ENCODE results near the gene KLF16.

The KLF16 gene

DNA sequence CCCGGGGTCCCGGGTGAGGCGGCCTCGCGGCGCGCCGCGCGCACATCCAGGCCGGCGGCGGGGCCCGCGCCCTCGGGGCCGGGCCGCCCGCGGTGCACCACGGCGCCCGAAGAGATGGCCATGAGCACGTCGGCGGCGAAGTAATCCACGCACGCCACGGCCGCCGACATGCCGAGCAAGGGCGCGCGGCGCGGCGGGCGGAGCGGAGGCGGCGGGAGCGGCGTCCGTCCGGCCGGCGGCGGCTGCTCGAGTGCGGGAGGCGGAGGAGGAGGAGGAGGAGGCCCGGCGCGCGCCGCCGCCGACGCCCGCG, at the start of gene KLF16:
Gene KLF16, minus strand, starts transcription at position 252 of the 310 bp plus-strand sequence. Its CDS starts 82 bp downstream, at position 170.
- H3K4me3 ChIP-seq (ENCODE audit: low read length), result peak within 1 kb of the TSS; percentile 92
- no peak for TF ChIP-seq ZNF274 (IDR thresholded peaks at IDR 0.05; ENCODE audit: low read depth, low read length)

DNA sequence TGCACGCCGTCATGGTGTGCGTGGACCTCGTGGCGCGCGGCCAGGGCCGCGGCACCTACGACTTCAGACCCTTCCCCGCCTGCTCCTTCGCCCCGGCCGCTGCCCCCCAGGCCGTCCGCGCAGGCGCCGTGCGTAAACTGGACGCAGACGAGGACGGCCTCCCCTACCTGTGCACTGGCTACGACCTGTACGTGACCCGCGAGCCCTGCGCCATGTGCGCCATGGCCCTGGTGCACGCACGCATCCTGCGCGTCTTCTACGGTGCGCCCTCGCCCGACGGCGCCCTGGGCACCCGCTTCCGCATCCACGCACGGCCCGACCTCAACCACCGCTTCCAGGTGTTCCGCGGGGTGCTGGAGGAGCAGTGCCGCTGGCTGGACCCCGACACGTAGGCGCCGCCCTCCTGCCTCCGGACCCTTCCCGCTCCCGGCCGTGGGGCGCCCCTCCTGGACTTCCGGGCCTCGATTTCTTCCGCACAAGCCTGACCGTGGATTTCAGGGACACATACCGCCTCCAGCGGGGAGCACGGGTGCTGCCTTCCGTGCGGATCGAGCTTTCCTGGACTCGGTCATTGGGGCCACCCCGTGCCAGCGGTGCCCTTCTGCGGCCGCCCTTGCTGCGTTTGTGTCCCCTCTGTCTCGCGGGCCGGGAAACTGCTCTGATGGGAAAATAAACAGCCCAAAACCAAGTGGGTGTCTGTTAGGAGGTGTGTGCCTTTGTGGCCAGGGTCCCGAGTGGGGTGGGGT, 49.6 kb upstream of the KLF16 start:
- H3K4me3 ChIP-seq (ENCODE audit: low read length), result no peak overlapping the region
- TF ChIP-seq ZNF274 (IDR thresholded peaks at IDR 0.05; ENCODE audit: low read depth, low read length), result no peak

DNA sequence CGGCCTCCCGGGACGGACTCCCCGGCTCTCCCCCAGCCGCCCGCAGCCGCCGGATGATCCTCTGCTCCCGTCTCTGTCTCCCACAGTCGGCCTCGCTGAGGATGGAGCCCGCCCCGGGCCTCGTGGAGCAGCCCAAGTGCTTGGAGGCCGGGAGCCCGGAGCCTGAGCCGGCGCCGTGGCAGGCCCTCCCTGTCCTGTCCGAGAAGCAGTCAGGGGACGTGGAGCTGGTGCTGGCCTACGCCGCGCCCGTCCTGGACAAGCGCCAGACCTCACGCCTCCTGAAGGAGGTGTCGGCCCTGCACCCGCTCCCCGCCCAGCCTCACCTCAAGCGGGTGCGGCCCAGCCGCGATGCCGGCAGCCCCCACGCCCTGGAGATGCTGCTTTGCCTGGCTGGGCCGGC, 48.6 kb upstream of the KLF16 start:
- H3K4me3 ChIP-seq (ENCODE audit: low read length), result no peak overlapping the region
- TF ChIP-seq ZNF274 (IDR thresholded peaks at IDR 0.05; ENCODE audit: low read depth, low read length), result no peak

DNA sequence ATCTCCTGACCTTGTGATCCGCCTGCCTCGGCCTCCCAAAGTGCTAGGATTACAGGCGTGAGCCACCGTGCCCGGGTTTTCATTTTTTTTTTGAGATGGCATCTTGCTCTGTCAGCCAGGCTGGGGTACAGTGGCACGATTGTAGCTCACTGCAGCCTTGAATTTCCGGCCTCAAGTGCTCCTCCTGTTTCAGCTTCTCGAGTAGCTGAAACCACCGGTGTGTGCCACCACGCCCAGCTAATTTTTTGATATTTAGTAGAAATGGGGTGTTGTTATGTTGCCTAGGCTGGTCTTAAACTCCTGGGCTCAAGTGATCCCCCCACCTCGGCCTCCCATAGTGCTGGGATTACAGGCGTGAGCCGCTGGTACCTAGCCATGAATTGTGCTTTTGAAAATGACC, 47.7 kb upstream of the KLF16 start:
- TF ChIP-seq ZNF274 (IDR thresholded peaks at IDR 0.05; ENCODE audit: low read depth, low read length), result no peak
- no peak overlapping the region for H3K4me3 ChIP-seq (ENCODE audit: low read length)

DNA sequence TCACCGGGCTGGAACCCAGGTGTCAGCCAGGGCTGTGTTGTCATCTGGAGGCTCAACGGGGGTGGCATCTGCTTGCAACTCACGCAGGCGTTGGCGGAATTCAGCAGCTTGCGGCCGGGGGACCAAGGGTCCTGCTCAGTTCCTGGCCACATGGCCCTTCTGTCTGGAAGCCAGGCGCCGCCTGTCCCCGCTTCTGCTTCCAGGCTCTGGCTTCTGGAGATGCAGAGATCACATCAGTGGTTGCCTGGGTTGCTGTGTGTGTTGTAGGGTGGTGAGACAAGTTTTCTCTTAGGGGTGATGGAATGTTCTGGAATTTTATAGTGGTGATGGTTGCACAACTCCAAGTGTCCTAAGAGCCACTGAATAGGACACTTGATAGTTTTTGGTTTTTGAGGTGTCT, 46.8 kb upstream of the KLF16 start:
- TF ChIP-seq ZNF274 (IDR thresholded peaks at IDR 0.05; ENCODE audit: low read depth, low read length), result no peak
- no peak overlapping the region for H3K4me3 ChIP-seq (ENCODE audit: low read length)

DNA sequence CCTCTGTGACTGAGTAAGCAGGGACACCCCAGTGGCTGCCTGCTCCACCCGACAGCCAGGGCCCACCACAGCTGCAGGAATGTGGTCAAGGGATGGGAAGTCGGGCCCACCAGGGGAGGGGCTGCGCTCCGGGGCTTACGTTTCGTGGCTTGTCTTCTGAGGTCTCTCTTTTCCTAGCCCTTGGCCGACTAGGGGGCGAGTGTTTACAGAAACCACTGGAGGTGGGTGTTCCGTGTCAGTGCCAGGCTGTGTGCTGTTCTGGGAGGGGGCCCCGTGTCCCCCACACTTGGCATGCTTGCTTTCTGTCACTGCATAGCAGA, 46.3 kb upstream of the KLF16 start:
- no peak overlapping the region for H3K4me3 ChIP-seq (ENCODE audit: low read length)
- no peak for TF ChIP-seq ZNF274 (IDR thresholded peaks at IDR 0.05; ENCODE audit: low read depth, low read length)

DNA sequence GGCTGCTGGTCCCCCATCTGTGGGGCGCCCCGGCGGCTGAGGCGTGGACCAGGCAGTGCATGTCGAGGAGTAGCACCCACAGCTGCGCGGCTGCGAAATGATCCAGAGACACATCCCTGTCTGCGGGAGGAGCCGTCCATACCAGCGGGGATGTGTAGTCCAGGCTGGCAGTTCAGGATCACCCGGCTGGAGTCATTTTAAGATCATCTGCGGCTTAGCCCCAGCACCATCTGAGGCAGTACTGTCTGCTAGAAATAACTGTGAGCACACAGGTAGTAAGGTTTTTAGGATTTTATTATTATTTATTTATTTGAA, 44.9 kb upstream of the KLF16 start:
- no peak overlapping the region for H3K4me3 ChIP-seq (ENCODE audit: low read length)
- no peak for TF ChIP-seq ZNF274 (IDR thresholded peaks at IDR 0.05; ENCODE audit: low read depth, low read length)

DNA sequence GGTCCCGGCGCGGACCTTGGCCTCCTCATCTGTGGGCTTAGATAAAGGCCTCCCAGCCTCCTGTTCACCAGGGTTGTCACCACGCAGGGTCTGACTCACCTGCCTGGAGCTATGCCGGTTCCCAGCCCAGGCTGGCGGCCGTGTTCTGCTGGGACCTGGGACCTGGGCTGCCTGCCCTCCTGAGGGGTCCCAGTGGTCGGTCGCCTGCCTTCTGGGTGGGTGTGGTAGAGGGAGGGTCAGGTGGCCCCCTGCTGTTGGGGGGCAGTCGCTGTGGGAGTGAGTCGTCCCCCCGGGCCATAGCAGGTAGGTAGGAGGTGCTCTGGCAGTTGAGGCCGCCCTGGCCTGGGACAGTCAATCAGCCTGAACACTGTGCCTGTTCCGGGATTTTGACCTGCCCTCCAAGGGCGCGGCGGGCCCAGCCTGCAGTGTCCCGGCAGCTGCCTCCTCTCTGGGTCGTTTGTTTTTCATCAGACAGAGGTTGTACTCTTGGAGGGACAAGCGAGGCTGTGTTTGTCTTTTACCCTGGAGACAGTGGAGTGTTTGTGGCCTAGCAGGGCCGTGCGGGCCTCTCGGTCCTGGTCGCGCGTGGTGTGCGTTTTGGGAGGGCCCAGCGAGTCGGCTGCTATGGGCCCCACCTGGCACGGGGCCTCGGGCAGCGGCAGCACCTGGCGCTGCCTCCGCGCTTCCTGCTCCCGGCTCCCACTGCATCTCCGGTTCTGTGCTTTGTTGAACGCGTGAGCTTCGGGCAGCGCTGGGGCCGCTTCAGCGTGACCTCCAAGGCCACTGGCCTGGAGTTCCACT, 44.4 kb upstream of the KLF16 start:
- no peak for TF ChIP-seq ZNF274 (IDR thresholded peaks at IDR 0.05; ENCODE audit: low read depth, low read length)
- no peak overlapping the region for H3K4me3 ChIP-seq (ENCODE audit: low read length)

DNA sequence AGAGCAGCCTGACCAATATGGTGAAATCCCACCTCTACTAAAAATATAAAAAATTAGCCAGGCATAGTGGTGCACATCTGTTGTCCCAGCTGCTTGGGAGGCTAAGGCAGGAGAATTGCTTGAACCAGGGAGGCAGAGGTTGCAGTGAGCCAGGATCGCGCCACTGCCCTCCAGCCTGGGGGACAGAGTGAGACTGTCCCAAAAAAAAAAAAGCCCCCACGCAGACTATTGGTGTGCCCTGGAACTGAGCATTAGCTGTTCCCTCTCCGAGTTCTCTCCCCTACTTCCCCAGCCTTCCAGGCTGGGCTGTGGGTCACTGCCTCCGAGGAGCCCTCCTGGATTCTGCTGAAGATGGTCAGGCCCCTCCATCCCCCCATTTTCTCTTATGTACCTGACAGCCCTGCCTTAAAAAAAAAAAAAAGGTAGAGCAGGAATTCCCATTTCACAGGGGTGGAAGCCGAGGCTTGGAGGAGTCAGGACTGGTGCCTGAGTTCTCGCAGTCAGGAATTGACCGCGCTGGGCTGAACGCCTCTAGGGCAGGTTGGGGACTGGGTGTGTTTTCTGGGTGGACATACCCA, 43.7 kb upstream of the KLF16 start:
- no peak for TF ChIP-seq ZNF274 (IDR thresholded peaks at IDR 0.05; ENCODE audit: low read depth, low read length)
- H3K4me3 ChIP-seq (ENCODE audit: low read length), result no peak overlapping the region

DNA sequence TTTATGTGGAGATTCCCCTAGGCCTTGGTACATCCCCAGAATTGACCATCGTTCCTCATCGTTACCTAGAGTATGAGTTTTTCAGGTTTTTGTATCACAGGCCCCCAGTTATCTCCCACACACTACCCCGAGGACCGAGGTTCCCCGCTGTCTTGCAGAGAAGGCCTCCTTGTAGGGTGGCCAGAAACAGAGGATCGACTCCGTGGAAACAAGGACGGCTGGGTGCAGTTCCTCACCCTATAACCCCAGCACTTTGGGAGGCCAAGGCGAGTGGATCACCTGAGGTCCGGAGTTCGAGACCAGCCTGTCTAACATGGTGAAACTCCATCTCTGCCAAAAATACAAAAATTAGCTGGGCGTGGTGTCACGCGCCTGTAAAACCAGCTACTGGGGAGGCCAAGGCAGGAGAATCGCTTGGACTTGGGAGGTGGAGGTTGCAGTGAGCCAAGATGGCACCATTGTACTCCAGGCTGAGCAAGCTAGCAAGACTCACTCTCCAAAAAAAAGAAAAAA, 42.5 kb upstream of the KLF16 start:
- peak overlapping the region; percentile 70 for H3K4me3 ChIP-seq (ENCODE audit: low read length)
- TF ChIP-seq ZNF274 (IDR thresholded peaks at IDR 0.05; ENCODE audit: low read depth, low read length), result no peak

DNA sequence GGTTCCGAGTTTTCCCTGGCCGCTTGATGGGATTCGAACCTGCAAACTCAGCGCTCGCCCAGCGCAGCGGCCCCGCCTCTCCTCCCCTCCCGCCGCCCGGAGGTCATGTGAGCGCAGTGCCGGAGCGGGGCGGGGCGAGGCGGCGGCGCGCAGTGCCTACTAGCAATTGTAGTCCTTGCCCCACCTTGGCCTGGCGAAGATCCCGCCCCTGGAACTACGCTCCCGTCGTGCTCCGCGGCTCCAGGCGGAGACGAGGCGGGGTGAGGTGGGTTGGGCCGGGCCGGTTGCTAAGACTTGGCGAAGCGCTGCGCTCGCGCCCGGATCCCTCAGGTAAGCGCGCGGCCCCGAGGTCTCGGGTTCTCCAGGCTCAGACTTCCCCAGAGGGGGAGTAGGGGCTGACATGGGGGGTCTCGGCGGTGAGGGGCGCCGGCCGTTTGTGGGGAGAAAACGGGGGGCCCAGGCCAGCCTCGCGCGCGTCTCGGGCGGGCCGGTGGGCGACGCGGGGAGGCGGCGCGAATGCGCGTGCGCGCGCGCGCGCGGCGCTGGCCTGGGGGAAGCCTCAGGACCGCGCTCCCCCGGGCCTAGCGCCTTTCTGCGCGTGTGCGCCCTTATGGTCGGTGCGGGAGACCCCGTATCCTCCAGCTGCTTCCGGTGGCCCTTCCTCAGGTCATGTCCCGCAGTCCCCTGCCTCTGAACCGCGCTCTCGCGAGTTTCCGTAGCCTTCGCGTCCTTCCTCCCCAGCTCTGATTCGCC, 41.9 kb upstream of the KLF16 start, which contains the start of the genes ADAT3 and SCAMP4:
Gene ADAT3, plus strand, starts transcription at position 290 of the 753 bp plus-strand sequence. CDS start 6,649 bp downstream, outside the sequence.
Gene SCAMP4, plus strand, starts transcription at position 290 of the 753 bp plus-strand sequence. CDS start 9,621 bp downstream, outside the sequence.
- no peak for TF ChIP-seq ZNF274 (IDR thresholded peaks at IDR 0.05; ENCODE audit: low read depth, low read length)
- H3K4me3 ChIP-seq (ENCODE audit: low read length), result peak within 1 kb of the TSS; percentile 70

DNA sequence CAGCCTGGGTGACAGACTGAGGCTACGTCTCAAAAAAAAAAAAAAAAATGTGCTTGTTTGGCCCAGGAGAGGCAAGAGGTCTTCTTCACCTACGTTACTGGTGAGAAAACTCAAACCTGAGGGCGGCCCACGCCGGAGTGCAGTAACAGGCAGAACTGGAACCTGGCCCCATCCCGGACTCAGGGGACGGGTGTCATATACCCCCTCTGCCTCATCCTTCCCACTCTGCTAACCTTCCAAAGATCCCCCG, 41.4 kb upstream of the KLF16 start:
- no peak for TF ChIP-seq ZNF274 (IDR thresholded peaks at IDR 0.05; ENCODE audit: low read depth, low read length)
- H3K4me3 ChIP-seq (ENCODE audit: low read length), result peak overlapping the region; percentile 54; the same call in 1 of the 2 replicates

DNA sequence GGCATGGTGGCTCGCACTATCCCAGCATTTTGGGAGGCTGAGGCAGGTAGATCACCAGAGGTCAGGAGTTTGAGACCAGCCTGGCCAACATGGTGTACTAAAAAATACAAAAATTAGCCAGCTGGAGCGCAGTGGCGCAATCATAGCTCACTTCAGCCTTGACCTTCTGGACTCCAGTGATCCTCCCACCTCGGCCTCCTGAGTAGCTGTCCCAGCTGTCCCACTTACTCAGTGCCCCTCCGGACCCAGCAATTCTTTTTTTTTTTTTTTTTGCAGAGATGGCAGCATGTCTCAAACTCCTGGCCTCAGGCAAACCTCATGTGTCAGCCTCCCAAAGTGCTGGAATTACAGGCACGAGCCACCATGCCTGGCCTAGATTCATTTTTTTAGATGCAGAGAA, 39.5 kb upstream of the KLF16 start:
- no peak overlapping the region; the same call in 1 of the 2 replicates for H3K4me3 ChIP-seq (ENCODE audit: low read length)
- no peak for TF ChIP-seq ZNF274 (IDR thresholded peaks at IDR 0.05; ENCODE audit: low read depth, low read length)

DNA sequence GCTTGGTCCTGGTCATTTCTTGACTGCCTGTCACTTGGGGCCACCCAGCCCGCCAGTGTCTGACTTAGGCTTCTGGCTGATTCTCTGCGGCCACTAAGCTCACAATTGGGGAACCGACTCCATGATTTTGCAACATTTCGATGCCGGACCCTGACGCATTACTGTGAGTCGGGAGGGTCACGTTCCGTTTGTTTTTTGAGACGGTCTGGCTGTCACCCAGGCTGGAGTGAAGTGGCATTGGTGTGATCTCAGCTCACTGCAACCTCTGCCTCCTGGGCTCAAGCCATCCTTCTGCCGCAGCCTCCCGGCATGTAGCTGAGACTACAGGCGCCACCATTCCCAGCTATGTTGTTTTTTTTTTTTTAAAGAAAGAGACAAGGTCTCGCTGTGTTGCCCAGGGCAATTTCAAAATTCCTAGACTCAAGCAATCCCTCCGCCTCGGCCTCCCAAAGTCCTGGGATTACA, 38.6 kb upstream of the KLF16 start:
- TF ChIP-seq ZNF274 (IDR thresholded peaks at IDR 0.05; ENCODE audit: low read depth, low read length), result no peak

More for the DNA sequence above, 38.6 kb upstream of the KLF16 start:
- no peak overlapping the region for H3K4me3 ChIP-seq (ENCODE audit: low read length)

Measured in GM08714 (cell line).